GM13976 (cell line): ENCODE results near the gene WDR62.

Experiments
- DNase-seq: peaks from one replicate; pipeline ENCODE4 v3.0.0; 2012; ENCODE audit warnings: low spot score
- in situ Hi-C: fragments of 300-500 bp; cut with MboI; formaldehyde crosslinking; loops from one replicate; pipeline ENCODE4 v1.12.0; 2022; ENCODE audit warnings: low sequenced_read_pairs, mixed read lengths, inconsistent platforms; ENCODE audit not compliant: unreplicated experiment
- TF ChIP-seq, protein P1 (sequence below): IDR thresholded peaks from 2 replicates; pipeline ENCODE4 v1.5.1; 2012; ENCODE audit warnings: borderline replicate concordance, mild to moderate bottlenecking; ENCODE audit not compliant: insufficient read depth; ENCODE audit errors: extremely low read depth, missing control alignments, control extremely low read depth

WDR62 gene

DNA sequence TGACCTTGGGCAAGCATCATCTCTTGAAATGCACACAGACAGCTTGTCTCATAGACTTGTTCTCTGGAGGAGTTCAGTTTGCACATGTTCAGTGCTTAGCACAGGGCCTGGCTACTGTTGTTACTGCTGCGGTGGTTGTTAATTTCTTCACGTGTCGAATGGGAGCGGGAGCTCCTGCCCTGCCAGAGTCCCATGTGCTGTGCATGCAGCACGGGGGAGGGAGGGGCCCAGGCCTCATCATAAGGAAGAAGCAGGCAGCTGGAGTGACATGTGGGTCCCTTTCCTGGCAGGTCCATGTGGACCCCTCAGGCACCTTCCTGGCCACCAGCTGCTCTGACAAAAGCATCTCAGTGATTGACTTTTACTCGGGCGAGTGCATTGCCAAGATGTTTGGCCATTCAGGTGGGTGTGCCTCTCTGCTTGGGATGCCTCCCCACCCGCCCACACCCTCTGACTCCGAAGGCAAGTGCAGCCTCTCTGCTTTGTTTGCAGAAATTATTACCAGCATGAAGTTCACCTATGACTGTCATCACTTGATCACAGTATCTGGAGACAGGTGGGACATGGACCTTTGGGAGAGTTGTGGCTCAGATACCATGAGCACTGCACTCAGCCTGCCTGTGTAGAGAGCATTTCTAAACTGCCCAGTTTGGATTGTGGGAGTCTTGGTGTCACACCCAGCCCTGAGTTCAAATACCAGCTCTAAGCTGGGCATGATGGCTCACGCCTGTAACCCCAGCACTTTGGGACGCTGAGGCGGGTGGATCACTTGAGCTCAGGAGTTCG lies 36.4 kb downstream of the WDR62 start:
- no peak for DNase-seq
- TF ChIP-seq, protein P1, sequence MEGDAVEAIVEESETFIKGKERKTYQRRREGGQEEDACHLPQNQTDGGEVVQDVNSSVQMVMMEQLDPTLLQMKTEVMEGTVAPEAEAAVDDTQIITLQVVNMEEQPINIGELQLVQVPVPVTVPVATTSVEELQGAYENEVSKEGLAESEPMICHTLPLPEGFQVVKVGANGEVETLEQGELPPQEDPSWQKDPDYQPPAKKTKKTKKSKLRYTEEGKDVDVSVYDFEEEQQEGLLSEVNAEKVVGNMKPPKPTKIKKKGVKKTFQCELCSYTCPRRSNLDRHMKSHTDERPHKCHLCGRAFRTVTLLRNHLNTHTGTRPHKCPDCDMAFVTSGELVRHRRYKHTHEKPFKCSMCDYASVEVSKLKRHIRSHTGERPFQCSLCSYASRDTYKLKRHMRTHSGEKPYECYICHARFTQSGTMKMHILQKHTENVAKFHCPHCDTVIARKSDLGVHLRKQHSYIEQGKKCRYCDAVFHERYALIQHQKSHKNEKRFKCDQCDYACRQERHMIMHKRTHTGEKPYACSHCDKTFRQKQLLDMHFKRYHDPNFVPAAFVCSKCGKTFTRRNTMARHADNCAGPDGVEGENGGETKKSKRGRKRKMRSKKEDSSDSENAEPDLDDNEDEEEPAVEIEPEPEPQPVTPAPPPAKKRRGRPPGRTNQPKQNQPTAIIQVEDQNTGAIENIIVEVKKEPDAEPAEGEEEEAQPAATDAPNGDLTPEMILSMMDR: no peak
- in situ Hi-C loops: no loop called here

DNA sequence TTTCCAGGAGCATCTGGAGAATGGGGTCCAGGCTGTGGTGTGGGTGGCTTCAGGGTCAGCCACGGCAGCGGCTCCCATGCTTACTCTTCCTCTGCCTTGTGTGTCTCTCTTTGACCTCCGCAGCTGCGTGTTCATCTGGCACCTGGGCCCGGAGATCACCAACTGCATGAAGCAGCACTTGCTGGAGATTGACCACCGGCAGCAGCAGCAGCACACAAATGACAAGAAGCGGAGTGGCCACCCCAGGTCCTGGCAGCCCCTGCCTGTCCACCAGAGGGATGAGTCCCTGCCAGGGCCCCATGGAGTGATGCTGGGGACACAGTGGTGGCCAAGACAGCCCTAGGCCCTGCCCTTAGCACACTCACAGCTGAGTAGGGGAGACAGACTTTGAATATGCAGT lies 37.9 kb downstream of the WDR62 start:
- TF ChIP-seq, protein P1: no peak
- in situ Hi-C loops: no loop called here
- DNase-seq: no peak

DNA sequence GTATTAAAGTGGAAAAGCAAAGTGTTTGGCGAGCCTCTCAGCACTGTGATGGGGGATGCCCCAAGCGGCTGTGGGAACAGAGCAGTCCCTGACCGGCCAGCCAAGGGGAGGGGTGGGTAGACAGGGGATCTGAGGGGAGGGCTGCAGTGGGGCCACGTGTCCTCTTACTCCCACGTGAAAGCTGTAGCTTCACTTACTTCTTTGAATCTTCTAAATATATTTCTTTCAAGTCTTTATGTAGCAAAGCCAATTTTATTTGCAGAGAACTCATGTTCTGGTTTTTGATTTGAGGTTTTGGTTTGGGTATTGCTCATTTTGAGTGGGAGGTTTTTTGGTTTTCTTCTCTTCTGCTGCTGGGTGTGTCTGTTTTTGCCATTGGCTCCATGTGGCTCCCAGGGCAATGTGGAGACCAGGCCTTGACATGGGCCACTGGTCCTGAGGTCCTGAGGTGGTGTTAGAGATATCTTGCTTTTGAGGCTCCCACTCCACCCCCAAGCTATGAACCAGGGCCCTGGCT lies 38.5 kb downstream of the WDR62 start:
- DNase-seq: peak; percentile 88
- in situ Hi-C loops: no loop called here
- TF ChIP-seq, protein P1: no peak

GRCh38 chr19:36093687-36094086 lies 39.0 kb downstream of the WDR62 start:
- TF ChIP-seq, protein P1: no peak
- in situ Hi-C loops: no loop called here
- peak; percentile 60 for DNase-seq

DNA sequence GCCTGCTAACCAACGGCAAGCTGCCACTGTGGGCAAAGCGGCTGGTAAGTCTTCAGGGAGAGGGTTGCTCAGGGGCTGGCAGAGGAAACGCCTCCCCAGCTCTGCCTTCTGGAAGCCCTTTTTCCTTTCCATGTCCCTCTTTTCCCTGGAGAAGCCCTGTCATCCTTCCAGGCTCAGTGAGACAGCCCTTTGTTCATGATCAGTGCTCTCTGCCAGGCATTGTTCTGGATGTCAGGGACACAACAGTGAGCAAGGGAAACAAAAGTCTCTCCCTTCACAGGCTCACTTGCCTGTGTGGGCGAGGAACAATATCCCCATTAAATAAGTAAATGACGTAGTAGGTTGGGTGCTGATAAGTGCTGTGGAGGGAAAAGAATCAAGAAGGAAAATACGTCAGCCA lies 42.3 kb downstream of the WDR62 start:
- DNase-seq: no peak
- TF ChIP-seq, protein P1: no peak
- in situ Hi-C loops: no loop called here

DNA sequence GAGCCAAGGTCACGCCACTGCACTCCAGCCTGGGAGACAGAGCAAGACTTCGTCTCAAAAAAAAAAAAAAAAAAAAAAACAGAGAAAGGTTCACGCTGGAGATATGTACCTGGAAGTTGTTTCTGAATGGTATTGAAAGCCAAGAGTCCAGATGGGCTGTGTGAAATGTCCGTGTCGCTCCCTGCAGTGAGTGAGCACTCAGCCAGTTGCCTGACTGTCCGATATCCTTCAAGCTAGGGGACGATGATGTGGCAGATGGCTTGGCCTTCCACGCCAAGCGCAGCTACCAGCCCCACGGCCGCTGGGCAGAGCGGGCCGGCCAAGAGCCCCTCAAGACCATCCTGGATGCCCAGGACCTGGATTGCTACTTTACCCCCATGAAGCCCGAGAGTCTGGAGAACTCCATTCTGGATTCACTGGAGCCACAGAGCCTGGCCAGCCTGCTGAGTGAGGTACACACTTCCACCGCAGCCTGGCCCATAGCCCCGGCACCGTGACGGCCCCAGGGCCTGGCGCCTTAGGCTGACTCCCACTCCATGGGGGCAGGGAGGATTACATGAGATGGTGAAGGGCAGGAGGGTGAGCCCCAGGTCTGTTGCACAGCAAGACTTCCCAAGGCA lies 44.6 kb downstream of the WDR62 start:
- in situ Hi-C loops: no loop called here
- TF ChIP-seq, protein P1: no peak
- DNase-seq: no peak
